ENCODE data around the gene E2F4. TPM values are rescaled to one million over a fixed set of nuclear protein-coding genes. Genes with fewer than 3 reads are reported as not detected.
A peak's percentile ranks its signal among the peaks of the same experiment; 100 is the strongest.

The E2F4 gene
- total and polyA plus RNA-seq, 2 of the 13 experiments (the other 11 are each of a cell fraction or from before 2014, with no cell fraction given) = 84.8 to 91.2 TPM

- TF ChIP-seq SNAPC4 (CRISPR knock-in tag; IDR thresholded peaks at IDR 0.05) (no peak), ZSCAN5A (CRISPR knock-in tag; IDR thresholded peaks at IDR 0.05; ENCODE audit: borderline replicate concordance) (no peak), NFKBIZ (CRISPR knock-in tag; IDR thresholded peaks at IDR 0.05) (no peak), KLF15 (CRISPR knock-in tag; IDR thresholded peaks at IDR 0.05; ENCODE audit: borderline replicate concordance) (no peak)
These were observed 3.6 kb upstream of the E2F4 start (continued) for GRCh38 chr16:67188323-67188722.

DNA sequence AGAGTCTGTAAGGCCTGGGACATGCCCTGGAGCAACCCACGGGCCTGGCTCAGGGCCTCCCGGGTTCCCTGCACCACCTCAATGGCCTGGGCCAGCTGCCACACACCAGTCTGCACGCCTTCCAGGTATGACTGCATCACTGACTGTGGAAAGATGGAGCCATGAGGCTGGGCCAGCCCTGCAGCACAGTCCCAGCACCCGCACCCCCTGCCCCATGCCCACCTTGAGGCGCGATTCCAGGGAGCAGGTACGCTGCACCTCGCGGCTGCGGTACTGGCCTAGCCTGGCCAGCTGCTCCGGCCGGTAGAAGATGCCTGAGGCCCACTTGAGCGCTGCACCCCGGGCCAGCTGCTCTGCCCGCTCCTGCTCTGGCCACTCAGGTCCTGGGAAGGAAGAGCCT, 3.2 kb upstream of the E2F4 start:
- POLR2A ChIA-PET = no interaction called here
- BruUV-seq (replicated peaks) = no TSS peak
- intact Hi-C loops (cut with micrococcal nuclease; ENCODE audit: unreplicated experiment) = loop anchor here (5.0 kb wide), 1 partner anchor 39 kb away; the partner anchor contains the start of gene TMEM208
- TF ChIP-seq ZNF513 (CRISPR knock-in tag; conservative IDR thresholded peaks at IDR 0.05) = no peak
- TF ChIP-seq, protein P1, sequence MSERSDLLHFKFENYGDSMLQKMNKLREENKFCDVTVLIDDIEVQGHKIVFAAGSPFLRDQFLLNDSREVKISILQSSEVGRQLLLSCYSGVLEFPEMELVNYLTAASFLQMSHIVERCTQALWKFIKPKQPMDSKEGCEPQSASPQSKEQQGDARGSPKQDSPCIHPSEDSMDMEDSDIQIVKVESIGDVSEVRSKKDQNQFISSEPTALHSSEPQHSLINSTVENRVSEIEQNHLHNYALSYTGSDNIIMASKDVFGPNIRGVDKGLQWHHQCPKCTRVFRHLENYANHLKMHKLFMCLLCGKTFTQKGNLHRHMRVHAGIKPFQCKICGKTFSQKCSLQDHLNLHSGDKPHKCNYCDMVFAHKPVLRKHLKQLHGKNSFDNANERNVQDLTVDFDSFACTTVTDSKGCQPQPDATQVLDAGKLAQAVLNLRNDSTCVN (CRISPR knock-in tag; IDR thresholded peaks at IDR 0.05; ENCODE audit: borderline replicate concordance) = no peak
- TF ChIP-seq MLLT10 (CRISPR knock-in tag; IDR thresholded peaks at IDR 0.05) = 0 out of 2 replicates have a peak, but pooled peaks have one; percentile 55
- no peak for TF ChIP-seq CHCHD3 (CRISPR knock-in tag; IDR thresholded peaks at IDR 0.05)
- Histone ChIP-seq H3K4me3 (replicated peaks in 1 of 3; ENCODE audit: insufficient read depth in 1 of 3, low read depth in 2 of 3, low read length in 3 of 3) (no peak overlapping the region), H3K36me3 (replicated peaks in 1 of 2; ENCODE audit: control insufficient read depth in 1 of 2, insufficient read depth in 2 of 2, low read length in 2 of 2) (peaks cover 2 to 3% of the 10 kb centered on the region in 2 experiments; a peak in 2 of 5 replicates), H3K27me3 (ENCODE audit: control insufficient read depth in 1 of 2, insufficient read depth in 2 of 2, low read length in 2 of 2) (peaks cover 7 to 16% of the 10 kb centered on the region in 2 experiments; a peak in 2 of 5 replicates), H3K9ac (ENCODE audit: insufficient read depth, low read depth, low read length) (no peak overlapping the region), H3K9me3 (ENCODE audit: low read length) (no peaks in the 10 kb centered on the region), H3K27ac (ENCODE audit: extremely low read length, insufficient read depth, low read length) (no peak overlapping the region), H2AFZ (ENCODE audit: low read length) (no peak overlapping the region), H4K20me1 (ENCODE audit: insufficient read depth, low read length) (no peaks in the 10 kb centered on the region; the same call in 1 of the 2 replicates), H3K79me2 (ENCODE audit: insufficient read depth, low read length) (peaks cover 18% of the 10 kb centered on the region), H3K4me2 (ENCODE audit: low read depth, low read length) (no peak overlapping the region), H3K4me1 (ENCODE audit: insufficient read depth, low read length) (peaks cover 60% of the 10 kb centered on the region)
- CTCF ChIA-PET (ENCODE audit: low intra/inter-chr PET ratio, low total read pairs) = no interaction called here
- WGBS (ENCODE audit: low lambda C conversion rate) = 32% methylated on average over 6 of the region's 15 CpGs
- FAIRE-seq (no peak), DNase-seq (ENCODE audit: low spot score) (no peak), ATAC-seq (no peak)
- in situ Hi-C loops (cut with HindIII; ENCODE audit: extremely low pct_ligation_motif_present, low pct_unique_long_range_greater_than_20kb) = loop anchor here (5.0 kb wide), 1 partner anchor 211 kb away; no protein-coding TSS in a partner anchor
